AML-193 (cell line): Measurements from ENCODE around the gene FGFR1OP2.
"Not testable (repeated sequence)": the region's sequence is repeated elsewhere in the genome, so short reads cannot be mapped to it uniquely, and the experiment has no call there.

Experiments used
- DNase-seq, 2 experiments: peaks; one replicate each; lab custom pipeline; 2025; lab: John Stamatoyannopoulos, UW

Gene FGFR1OP2

GRCh38 chr12:26937863-26938700 is at the start of gene FGFR1OP2, which contains the start of gene INTS13:
FGFR1OP2 (plus strand) TSS chr12:26938470; CDS start chr12:26954159, 15,689 bp downstream.
INTS13 (minus strand) TSS chr12:26937981; CDS start chr12:26936803, 1,178 bp downstream.
- peak; percentile 92 to 94 for DNase-seq

- DNase-seq = no peak
These were observed 47.5 kb upstream of the FGFR1OP2 start for GRCh38 chr12:26890784-26891183.

- no peak for DNase-seq
These were observed 46.6 kb upstream of the FGFR1OP2 start for GRCh38 chr12:26891704-26892103.

- DNase-seq = no peak
These were observed 42.6 kb upstream of the FGFR1OP2 start for GRCh38 chr12:26895672-26896071.

GRCh38 chr12:26896913-26897312 is 41.4 kb upstream of the FGFR1OP2 start:
- no peak for DNase-seq

- not testable (repeated sequence) for DNase-seq
These were observed 34.9 kb upstream of the FGFR1OP2 start for GRCh38 chr12:26903396-26903795.

GRCh38 chr12:26906024-26906423 is 32.2 kb upstream of the FGFR1OP2 start:
- DNase-seq = no peak

GRCh38 chr12:26906704-26907103 is 31.6 kb upstream of the FGFR1OP2 start:
- no peak for DNase-seq

GRCh38 chr12:26918321-26919215 is 19.7 kb upstream of the FGFR1OP2 start:
- no peak for DNase-seq

GRCh38 chr12:26919216-26919555 is 19.1 kb upstream of the FGFR1OP2 start:
- DNase-seq = no peak

- DNase-seq = no peak
These were observed 16.4 kb upstream of the FGFR1OP2 start for GRCh38 chr12:26921886-26922285.

GRCh38 chr12:26928661-26929060 is 9.6 kb upstream of the FGFR1OP2 start:
- DNase-seq = no peak

GRCh38 chr12:26929590-26929989 is 8.7 kb upstream of the FGFR1OP2 start:
- DNase-seq = no peak

- DNase-seq = peak in 1 of 2 experiments; percentile 19
These were observed 2.5 kb upstream of the FGFR1OP2 start for GRCh38 chr12:26935636-26936378.

GRCh38 chr12:26936559-26937442 is 1.5 kb upstream of the FGFR1OP2 start:
- DNase-seq = no peak

- peak in 1 of 2 experiments; percentile 28 for DNase-seq
These were observed 817 bp upstream of the FGFR1OP2 start for GRCh38 chr12:26937443-26937862.

GRCh38 chr12:26938701-26939062 is 412 bp downstream of the FGFR1OP2 start:
- no peak for DNase-seq

GRCh38 chr12:26939192-26939832 is 1.0 kb downstream of the FGFR1OP2 start:
- peak; percentile 15 to 19 for DNase-seq

GRCh38 chr12:26939953-26940352 is 1.7 kb downstream of the FGFR1OP2 start:
- DNase-seq = peak; percentile 28 to 29

GRCh38 chr12:26940516-26941214 is 2.4 kb downstream of the FGFR1OP2 start:
- no peak for DNase-seq
